A673 (cell line): Measurements from ENCODE around the gene EIF5A2.

ENCODE experiments used
- CTCF ChIP-seq: fragments of 300-800, 200-600 bp; sonication (generic); conservative IDR thresholded peaks from 2 replicates; pipeline ENCODE4 v1.5.1; 2017; ENCODE audit warnings: low read depth, mild to moderate bottlenecking, antibody characterized with exemption, low read length, moderate library complexity, mixed read lengths
- EZH2 ChIP-seq: fragments of 200-600 bp; sonication (generic); IDR thresholded peaks from 2 replicates; pipeline ENCODE4 v1.6.1; 2017; ENCODE audit warnings: borderline replicate concordance, low read depth, mild to moderate bottlenecking, mixed read lengths, antibody characterized with exemption, low read length; ENCODE audit not compliant: poor library complexity, severe bottlenecking

- TF ChIP-seq CTCF (no peak), EZH2 (no peak)
Observed at GRCh38 chr3:170889630-170890029, 18.8 kb downstream of the EIF5A2 start.
